COLO829 (cell line): Measurements from ENCODE around the gene SDF4.
"Not testable (repeated sequence)": the region's sequence is repeated elsewhere in the genome, so short reads cannot be mapped to it uniquely, and the experiment has no call there.

Source experiments
- DNase-seq: peaks from one replicate; pipeline ENCODE4 v3.0.0; 2012; ENCODE audit warnings: low spot score

Gene SDF4

DNA sequence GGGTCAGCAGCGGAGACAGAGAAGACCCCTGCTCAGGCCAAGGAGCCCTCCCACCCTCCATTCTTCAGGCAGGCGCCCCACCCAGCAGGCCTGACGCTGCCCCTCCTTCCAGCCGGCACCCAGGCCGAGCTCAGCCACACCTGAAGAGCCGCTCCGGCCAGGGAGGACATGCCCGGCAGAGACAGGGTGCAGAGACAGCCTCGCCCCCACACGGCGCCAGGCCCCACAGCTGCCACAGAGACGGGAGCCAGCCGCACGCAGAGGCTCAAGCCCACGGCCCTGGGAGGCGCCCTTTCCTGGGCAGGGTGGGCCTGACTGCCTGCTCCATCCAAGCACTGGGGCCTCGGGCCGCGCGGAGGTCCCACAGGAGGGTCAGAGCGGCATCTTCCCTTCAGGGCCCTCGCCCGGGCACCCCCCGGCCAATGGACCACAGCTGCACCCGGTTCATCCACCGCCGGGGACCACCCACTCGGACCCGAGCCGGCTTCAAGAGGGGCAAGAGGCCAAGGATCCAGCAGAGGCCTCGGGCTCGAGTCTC lies 52.9 kb downstream of the SDF4 start:
- DNase-seq = no peak

DNA sequence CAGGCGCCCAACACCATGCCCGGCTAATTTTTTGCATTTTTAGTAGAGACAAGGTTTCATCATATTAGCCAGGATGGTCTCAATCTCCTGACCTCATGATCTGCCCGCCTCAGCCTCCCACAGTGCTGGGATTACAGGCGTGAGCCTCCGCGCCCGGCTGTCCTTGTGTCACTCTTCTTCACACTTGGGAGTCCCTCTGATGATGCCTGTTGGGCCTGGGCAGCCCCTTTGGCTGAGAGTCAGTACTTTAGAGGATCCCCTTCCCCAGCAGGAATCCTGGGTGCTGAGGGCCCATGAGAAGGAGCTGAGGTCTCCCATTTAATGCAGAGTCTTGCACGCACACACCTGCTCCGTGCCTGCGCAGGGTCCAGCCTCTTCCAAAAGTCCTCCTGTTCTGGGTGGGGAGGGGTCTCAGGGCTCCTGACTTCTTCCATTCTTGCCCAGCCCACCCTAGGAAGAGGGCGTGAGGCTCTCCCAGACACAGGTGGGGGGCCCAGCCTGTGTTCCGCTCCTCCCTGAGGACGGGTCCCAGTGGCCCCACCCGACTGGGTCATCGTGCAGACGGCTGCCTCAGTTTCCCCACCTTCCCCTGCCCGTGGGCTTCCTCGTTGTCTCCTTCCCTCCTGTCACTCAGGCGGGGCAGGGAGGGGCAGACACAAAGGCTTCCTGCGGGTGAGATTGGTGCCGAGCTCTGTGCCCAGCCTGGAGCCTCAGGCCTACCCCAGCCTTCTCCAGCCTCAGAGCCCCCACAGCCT lies 54.2 kb downstream of the SDF4 start:
- no peak for DNase-seq

DNA sequence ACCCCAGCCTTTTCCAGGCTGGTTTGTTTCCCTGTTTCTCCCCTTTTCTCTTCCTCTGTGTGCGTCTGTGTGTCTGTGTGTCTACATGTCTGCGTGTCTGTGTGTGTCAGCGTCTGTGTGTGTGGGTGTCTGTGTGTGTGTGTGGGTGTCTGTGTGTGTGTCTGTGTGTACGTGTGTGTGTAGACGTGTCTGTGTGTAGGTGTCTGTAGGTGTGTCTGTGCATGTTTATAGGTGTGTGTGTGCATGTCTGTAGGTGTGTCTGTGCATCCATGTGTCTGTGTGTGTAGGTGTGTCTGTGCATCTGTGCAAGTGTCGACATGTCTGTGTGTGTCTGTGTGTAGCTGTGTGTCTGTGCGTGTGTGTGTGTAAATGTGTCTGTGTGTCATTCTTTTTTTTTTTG lies 54.9 kb downstream of the SDF4 start:
- no peak for DNase-seq

DNA sequence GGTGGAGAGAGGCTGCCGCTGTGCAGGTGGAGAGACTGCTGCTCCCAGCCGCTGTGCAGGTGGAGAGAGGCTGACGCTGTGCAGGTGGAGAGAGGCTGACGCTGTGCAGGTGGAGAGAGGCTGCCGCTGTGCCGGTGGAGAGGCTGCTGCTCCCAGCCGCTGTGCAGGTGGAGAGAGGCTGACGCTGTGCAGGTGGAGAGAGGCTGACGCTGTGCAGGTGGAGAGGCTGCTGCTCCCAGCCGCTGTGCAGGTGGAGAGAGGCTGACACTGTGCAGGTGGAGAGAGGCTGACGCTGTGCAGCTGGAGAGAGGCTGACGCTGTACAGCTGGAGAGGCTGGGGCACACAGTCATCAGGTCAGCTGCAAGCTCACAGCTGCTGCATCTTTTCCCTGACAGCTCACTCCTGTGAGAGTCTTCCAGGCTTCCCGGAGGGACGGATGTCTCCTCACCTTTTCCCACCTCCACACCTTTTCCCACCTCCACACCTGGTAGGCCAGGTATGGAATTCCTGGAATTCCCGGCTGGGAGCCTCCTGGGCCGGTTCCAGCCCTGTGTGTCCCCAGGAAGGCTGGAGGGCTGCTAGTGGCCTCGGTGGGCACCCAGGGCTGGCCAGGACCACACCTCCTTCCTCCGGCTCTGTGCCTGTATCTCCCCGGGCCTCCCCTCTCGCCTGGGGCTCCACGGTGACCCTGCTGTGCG lies 55.6 kb downstream of the SDF4 start:
- not testable (repeated sequence) for DNase-seq

GRCh38 chr1:1175221-1176062 lies 56.4 kb downstream of the SDF4 start:
- DNase-seq = no peak

- no peak for DNase-seq
These were observed 57.9 kb downstream of the SDF4 start, which contains the start of gene TTLL10 for GRCh38 chr1:1173793-1174415. TSS of gene TTLL10 (plus strand) at chr1:1173880. CDS start at chr1:1179216, 5,336 bp downstream.

GRCh38 chr1:1173061-1173792 lies 58.6 kb downstream of the SDF4 start:
- no peak for DNase-seq

GRCh38 chr1:1171546-1172340 lies 60.1 kb downstream of the SDF4 start:
- DNase-seq = no peak

- no peak for DNase-seq
These were observed 60.6 kb downstream of the SDF4 start for GRCh38 chr1:1171161-1171545.

DNA sequence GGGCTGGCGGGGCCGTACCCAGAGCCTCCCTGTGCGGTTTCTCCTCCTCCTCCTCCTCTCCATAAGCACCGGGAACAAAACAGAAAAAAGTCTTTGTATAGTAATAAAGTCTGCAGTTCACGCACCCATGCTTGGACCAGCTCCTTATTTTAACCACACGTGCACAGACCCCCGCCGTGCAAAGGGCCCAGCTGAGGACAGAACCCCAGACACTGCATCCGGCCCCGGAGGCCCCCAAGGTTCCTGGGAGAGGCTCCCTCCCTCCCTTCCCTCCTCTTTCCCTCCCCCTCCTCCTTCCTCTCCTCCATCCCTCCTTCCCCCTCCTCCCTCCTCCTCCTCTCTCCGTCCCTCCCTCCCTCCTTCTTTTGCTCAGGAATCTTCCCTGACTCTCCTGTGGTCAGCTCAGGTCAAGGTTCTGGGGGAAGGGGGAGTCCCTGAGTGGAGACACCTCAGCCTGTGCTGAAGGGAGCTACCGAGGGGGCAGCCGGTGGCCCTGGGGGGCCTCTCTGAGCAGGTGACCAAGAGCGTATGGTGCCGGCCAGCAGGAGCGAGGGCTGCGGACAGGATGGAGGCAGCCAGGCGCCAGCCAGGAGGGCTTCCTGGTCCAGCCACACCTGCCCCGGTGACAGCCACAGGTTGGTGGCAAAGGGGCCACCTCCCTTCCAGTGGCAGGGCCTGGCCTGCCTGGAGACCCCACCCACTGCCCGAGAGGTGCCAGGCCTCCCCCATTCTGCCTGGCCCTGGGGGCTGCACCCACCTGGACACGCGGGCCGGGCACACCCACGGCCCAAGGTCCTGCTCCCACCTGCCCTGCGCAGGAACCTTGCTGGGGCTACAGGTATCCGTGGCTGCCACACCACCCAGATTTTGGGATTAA lies 61.3 kb downstream of the SDF4 start:
- no peak for DNase-seq

DNA sequence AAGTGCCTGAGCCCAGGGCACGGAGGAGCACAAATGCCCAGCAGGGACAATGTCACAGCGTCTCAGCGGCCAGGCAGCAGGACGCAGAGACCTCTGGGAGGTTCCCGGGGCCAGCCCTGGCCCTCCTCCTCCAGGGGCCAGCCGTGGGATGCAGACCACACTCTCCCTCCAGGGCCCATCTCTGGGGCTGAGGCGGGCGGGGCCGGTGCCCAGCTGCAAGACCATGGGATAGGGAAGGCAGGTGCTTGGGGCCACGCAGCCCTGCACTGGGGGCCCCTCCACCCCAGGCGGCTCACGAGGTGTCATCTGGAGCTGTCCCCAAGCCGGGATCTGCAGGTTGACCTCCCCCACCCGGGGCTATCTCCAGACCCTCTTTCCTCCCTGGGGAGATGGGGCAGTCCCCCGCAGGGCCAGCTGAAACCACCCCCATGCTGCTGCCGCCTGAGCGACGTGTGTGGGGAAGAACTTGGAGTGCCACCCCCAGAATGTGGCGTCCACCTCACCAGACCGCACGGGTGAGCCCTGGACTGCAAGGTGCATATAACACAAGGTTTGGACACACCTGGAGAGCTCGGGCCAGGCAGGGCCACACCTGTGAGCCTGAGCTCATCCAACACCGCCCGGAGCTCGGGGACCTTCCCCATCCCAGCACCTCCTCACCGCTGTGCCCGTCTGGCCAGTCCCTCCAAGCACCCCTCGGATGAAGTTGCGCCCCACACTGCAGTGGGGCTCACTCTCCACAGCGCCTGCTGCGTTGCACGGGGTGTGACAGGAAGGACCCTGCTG lies 62.2 kb downstream of the SDF4 start:
- no peak for DNase-seq

DNA sequence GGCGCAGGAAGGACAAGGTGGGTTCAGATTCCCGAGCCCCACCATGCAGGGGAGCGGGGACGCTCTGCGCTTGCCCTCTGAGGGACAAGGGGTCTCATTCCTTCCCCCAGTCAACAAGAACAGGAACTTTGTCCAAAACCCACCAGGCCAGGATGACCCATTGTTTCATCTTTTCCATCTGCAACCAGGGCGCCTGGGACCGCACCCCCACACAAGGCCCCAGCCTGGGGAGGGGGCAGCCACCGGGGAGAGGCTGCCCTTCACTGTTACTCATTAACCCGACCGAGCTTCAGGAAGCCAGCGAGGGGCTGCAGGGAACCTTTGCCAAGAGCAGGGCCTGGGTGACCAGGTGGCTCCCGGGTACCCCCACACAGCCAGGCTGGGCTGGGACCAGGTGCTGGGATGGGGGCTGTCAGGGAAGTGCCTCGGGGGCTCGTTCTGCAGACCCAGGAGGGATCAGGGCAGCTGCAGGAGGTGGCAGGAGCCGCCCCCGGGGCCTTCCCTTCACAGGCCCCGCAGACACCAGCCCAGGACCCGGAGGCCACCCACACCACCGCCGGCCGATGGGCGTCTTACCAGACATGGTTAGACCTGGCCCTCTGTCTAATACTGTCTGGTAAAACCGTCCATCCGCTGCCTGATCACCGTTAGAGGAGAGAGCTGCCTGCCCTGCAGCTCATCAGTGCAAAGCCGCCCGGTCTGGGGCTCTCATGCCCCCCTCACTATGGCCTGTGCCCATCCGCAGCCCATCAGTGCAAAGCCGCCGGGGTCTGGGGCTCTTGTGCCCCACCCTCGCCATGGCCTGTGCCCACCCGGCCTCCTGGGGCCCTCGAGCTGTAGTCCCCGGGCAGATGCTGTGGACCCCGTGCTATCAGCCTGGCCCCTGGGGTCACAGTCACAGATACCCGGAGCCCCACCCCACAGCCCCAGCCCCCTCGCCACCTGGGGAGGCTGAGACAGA lies 63.1 kb downstream of the SDF4 start:
- no peak for DNase-seq

- no peak for DNase-seq
These were observed 63.9 kb downstream of the SDF4 start for GRCh38 chr1:1167841-1168450.

- no peak for DNase-seq
These were observed 64.4 kb downstream of the SDF4 start for GRCh38 chr1:1167398-1167821.
